Neuronal stem cell (in vitro differentiated cells): ENCODE results near the gene TCF7L1.
A peak's percentile ranks its signal among the peaks of the same experiment; 100 is the strongest.

Experiments
- DNase-seq: peaks from one replicate; pipeline ENCODE4 v3.0.0-alpha.2; 2013; ENCODE audit warnings: low spot score
- H2AFZ ChIP-seq: one replicate; pipeline ENCODE4 v1.6.1; 2013; ENCODE audit warnings: mild to moderate bottlenecking, low read length, inconsistent platforms
- H2AK5ac ChIP-seq: 2 replicates; pipeline ENCODE4 v1.6.1; 2013; ENCODE audit warnings: low read depth, mild to moderate bottlenecking, inconsistent platforms, low read length, moderate library complexity, mixed read lengths
- H2BK120ac ChIP-seq: 2 replicates; pipeline ENCODE4 v1.6.1; 2013; ENCODE audit warnings: low read depth, mild to moderate bottlenecking, inconsistent platforms, low read length, moderate library complexity, mixed read lengths
- H2BK12ac ChIP-seq: one replicate; pipeline ENCODE4 v1.6.1; 2013; ENCODE audit warnings: low read length, inconsistent platforms
- H2BK15ac ChIP-seq: 2 replicates; pipeline ENCODE4 v1.6.1; 2013; ENCODE audit warnings: mild to moderate bottlenecking, low read length, inconsistent platforms, mixed read lengths
- H2BK5ac ChIP-seq: one replicate; pipeline ENCODE4 v1.6.1; 2013; ENCODE audit warnings: inconsistent platforms, mild to moderate bottlenecking, low read length, moderate library complexity
- H3K14ac ChIP-seq: one replicate; pipeline ENCODE4 v1.6.1; 2013; ENCODE audit warnings: low read length, inconsistent platforms
- H3K18ac ChIP-seq: 2 replicates; pipeline ENCODE4 v1.6.1; 2013; ENCODE audit warnings: low read length, inconsistent platforms
- H3K23ac ChIP-seq: 2 replicates; pipeline ENCODE4 v1.6.1; 2013; ENCODE audit warnings: low read depth, mild to moderate bottlenecking, mixed read lengths, low read length, inconsistent platforms; ENCODE audit not compliant: poor library complexity
- H3K27ac ChIP-seq: replicated peaks from 3 replicates; pipeline ENCODE4 v1.5.1; 2013; ENCODE audit warnings: low read length, inconsistent platforms
- H3K27me3 ChIP-seq, 3 experiments: 2 replicates each; pipeline ENCODE4 v1.6.1; 2013; ENCODE audit warnings: low read length in 3 of 3, mild to moderate bottlenecking in 2 of 3, inconsistent platforms in 1 of 3, low read depth in 1 of 3, mixed read lengths in 1 of 3, moderate library complexity in 1 of 3; ENCODE audit not compliant: control insufficient read depth in 3 of 3, insufficient read depth in 3 of 3
- H3K36me3 ChIP-seq, 2 donors: replicated peaks in 1 of 2; 2 replicates each; pipeline ENCODE4 v1.6.1; 2013; ENCODE audit warnings: low read length in 2 of 2; ENCODE audit not compliant: control insufficient read depth in 2 of 2, insufficient read depth in 2 of 2
- H3K4ac ChIP-seq: 2 replicates; pipeline ENCODE4 v1.6.1; 2013; ENCODE audit warnings: inconsistent platforms, mild to moderate bottlenecking, low read length, moderate library complexity
- H3K4me1 ChIP-seq, 2 donors: 1 replicate in 1 of 2; 2 replicates in 1 of 2; pipeline ENCODE4 v1.6.1; 2013; ENCODE audit warnings: low read length in 2 of 2, low read depth in 1 of 2; ENCODE audit not compliant: control insufficient read depth in 2 of 2, insufficient read depth in 1 of 2
- H3K4me2 ChIP-seq: one replicate; pipeline ENCODE4 v1.6.1; 2013; ENCODE audit warnings: mild to moderate bottlenecking, low read length, inconsistent platforms; ENCODE audit not compliant: insufficient read depth, poor library complexity, severe bottlenecking
- H3K4me3 ChIP-seq, 2 donors: 2 replicates each; pipeline ENCODE4 v1.5.1; 2013; ENCODE audit warnings: low read length in 2 of 2, mild to moderate bottlenecking in 2 of 2, inconsistent platforms in 1 of 2, moderate library complexity in 1 of 2
- H3K79me1 ChIP-seq: one replicate; pipeline ENCODE4 v1.6.1; 2013; ENCODE audit warnings: low read depth, mild to moderate bottlenecking, inconsistent platforms, low read length, moderate library complexity
- H3K9ac ChIP-seq: one replicate; pipeline ENCODE4 v1.6.1; 2013; ENCODE audit warnings: mild to moderate bottlenecking, low read depth, low read length, inconsistent platforms; ENCODE audit not compliant: poor library complexity
- H3K9me3 ChIP-seq, 2 donors: replicated peaks in 1 of 2; 2 replicates each; pipeline versions ENCODE3 to v1.6.1; 2013; ENCODE audit warnings: low read length in 2 of 2, mild to moderate bottlenecking in 2 of 2, inconsistent platforms in 1 of 2, low read depth in 1 of 2, mixed read lengths in 1 of 2, moderate library complexity in 1 of 2; ENCODE audit not compliant: control insufficient read depth in 2 of 2, insufficient read depth in 1 of 2
- H4K8ac ChIP-seq: one replicate; pipeline ENCODE4 v1.6.1; 2013; ENCODE audit warnings: low read depth, mild to moderate bottlenecking, inconsistent platforms, low read length, moderate library complexity
- H4K91ac ChIP-seq: one replicate; pipeline ENCODE4 v1.6.1; 2013; ENCODE audit warnings: low read length, low read depth, mild to moderate bottlenecking, inconsistent platforms; ENCODE audit not compliant: poor library complexity
- WGBS, 2 donors: extraction: QIAGEN DNeasy Blood & Tissue Kit; methylation state at CpG; one replicate each; pipeline ENCODE4 v1.1.7; 2013; ENCODE audit warnings: missing lambda C conversion rate in 2 of 2, mixed read lengths in 1 of 2; ENCODE audit not compliant: insufficient read length in 2 of 2, insufficient replicate concordance in 1 of 2; ENCODE audit errors: extremely low coverage in 2 of 2; 5-methylcytosine and 5-hydroxymethylcytosine counted together

Gene TCF7L1

DNA sequence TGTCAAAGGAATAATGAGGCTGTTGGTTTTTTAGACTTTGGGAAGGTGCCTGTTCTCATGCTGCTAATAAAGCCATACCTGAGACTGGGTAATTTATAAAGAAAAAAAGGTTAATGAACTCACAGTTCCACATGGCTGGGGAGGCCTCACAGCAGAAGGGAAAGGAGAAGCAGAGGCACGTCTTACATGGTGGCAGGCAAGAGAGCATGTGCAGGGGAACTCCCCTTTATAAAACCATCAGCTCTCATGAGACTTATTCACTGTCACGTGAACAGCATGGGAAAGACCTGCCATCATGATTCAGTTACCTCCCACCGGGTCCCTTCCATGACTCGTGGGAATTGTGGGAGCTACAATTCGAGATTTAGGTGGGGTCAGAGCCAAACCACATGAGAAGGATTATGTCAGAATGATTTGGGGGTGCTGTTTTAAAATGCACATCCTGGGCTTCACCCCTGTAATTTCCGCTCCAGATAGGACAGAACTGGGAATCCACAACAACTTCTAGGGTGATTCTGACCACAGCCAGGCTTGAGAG, 37.8 kb downstream of the TCF7L1 start:
- no peak overlapping the region for H2BK15ac ChIP-seq
- H3K9ac ChIP-seq: no peak overlapping the region
- H3K14ac ChIP-seq: no peak overlapping the region
- WGBS, 2 donors: no CpG with 5 or more reads among the region's 6 CpGs
- H2BK5ac ChIP-seq: no peak overlapping the region
- no peak overlapping the region for H4K91ac ChIP-seq
- H3K4ac ChIP-seq: no peak overlapping the region
- H3K36me3 ChIP-seq: peaks cover 0 to 9% of the 10 kb centered on the region in 2 donors
- H2BK120ac ChIP-seq: no peak overlapping the region
- no peak overlapping the region for H2AK5ac ChIP-seq
- no peak overlapping the region for H3K18ac ChIP-seq
- H3K9me3 ChIP-seq: no peaks in the 10 kb centered on the region
- no peak overlapping the region for H3K4me2 ChIP-seq
- no peaks in the 10 kb centered on the region for H3K79me1 ChIP-seq
- H3K27ac ChIP-seq: no peak overlapping the region
- DNase-seq: no peak
- H3K27me3 ChIP-seq: no peaks in the 10 kb centered on the region
- peaks cover 14 to 17% of the 10 kb centered on the region in 2 donors for H3K4me1 ChIP-seq
- H2AFZ ChIP-seq: no peak overlapping the region
- H2BK12ac ChIP-seq: no peak overlapping the region
- no peak overlapping the region for H3K23ac ChIP-seq
- H4K8ac ChIP-seq: no peak overlapping the region
- H3K4me3 ChIP-seq: no peak overlapping the region

DNA sequence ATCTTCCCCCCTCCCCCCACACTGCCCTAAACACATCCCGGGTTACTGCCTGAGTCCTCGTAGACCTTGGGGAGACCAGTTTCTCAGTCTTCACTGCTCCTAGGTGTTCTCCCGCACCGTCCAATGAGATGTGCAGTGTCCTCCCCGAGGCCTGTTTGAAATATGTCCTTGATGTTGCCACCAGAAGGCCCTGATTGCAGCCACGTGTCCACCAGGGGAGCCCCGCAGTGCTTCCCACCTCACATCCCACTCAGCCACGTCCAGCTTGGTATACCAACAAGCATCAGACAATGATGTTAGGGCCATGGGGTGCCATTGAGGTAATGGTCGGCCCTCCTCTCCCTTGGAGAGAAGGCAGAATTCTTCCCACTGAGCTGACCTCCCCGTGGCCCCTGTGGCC, 38.7 kb downstream of the TCF7L1 start:
- no CpG with 5 or more reads among the region's 10 CpGs for WGBS, 2 donors
- no peak overlapping the region for H2AK5ac ChIP-seq
- no peaks in the 10 kb centered on the region for H3K27me3 ChIP-seq

DNA sequence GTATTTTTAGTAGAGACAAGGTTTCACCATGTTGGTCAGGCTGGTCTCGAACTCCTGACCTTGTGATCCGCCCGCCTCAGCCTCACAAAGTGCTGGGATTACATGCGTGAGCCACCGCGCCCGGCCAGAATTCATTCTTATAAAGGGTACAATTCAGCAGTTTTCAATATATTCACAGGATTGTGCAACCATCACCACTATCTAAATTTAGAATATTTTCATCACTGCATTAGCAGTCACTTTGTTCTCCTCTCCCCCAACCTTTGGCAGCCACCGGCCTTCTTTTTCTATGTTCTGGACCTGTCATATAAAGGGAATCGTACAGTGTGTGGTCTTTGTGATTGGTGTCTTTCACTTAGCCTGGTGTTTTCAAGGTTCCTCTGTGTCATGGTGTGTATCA, 40.7 kb downstream of the TCF7L1 start:
- H3K4me2 ChIP-seq: no peak overlapping the region
- H2BK5ac ChIP-seq: no peak overlapping the region
- no peak overlapping the region for H3K18ac ChIP-seq
- no peak overlapping the region for H4K8ac ChIP-seq
- no peak overlapping the region for H2BK120ac ChIP-seq
- H3K9me3 ChIP-seq: no peaks in the 10 kb centered on the region
- no peak overlapping the region for H2AK5ac ChIP-seq
- no peak overlapping the region for H3K27ac ChIP-seq
- no peaks in the 10 kb centered on the region for H3K27me3 ChIP-seq
- no CpG with 5 or more reads among the region's 9 CpGs for WGBS, 2 donors
- H3K4ac ChIP-seq: no peak overlapping the region
- H3K23ac ChIP-seq: no peak overlapping the region
- H3K4me3 ChIP-seq: no peak overlapping the region
- peaks cover 15 to 24% of the 10 kb centered on the region in 2 donors for H3K4me1 ChIP-seq
- H3K79me1 ChIP-seq: peaks cover 2% of the 10 kb centered on the region
- H2BK15ac ChIP-seq: no peak overlapping the region
- no peak overlapping the region for H3K9ac ChIP-seq
- H2BK12ac ChIP-seq: no peak overlapping the region
- H4K91ac ChIP-seq: no peak overlapping the region
- no peak overlapping the region for H2AFZ ChIP-seq
- no peak for DNase-seq
- H3K36me3 ChIP-seq: peaks cover 0 to 2% of the 10 kb centered on the region in 2 donors
- no peak overlapping the region for H3K14ac ChIP-seq

More for the DNA sequence above, 38.7 kb downstream of the TCF7L1 start:
- no peak overlapping the region for H2BK5ac ChIP-seq
- H3K79me1 ChIP-seq: peaks cover 2% of the 10 kb centered on the region
- no peak overlapping the region for H2BK12ac ChIP-seq
- H3K4ac ChIP-seq: no peak overlapping the region
- H3K18ac ChIP-seq: peak overlapping the region; percentile 44
- no peak for DNase-seq
- H4K8ac ChIP-seq: no peak overlapping the region
- H4K91ac ChIP-seq: no peak overlapping the region
- no peak overlapping the region for H3K4me2 ChIP-seq
- H3K4me3 ChIP-seq: no peak overlapping the region
- no peak overlapping the region for H2AFZ ChIP-seq
- peaks cover 15 to 19% of the 10 kb centered on the region in 2 donors for H3K4me1 ChIP-seq
- H3K14ac ChIP-seq: no peak overlapping the region
- no peak overlapping the region for H2BK15ac ChIP-seq
- H3K9me3 ChIP-seq: no peaks in the 10 kb centered on the region
- no peak overlapping the region for H3K9ac ChIP-seq
- H3K23ac ChIP-seq: no peak overlapping the region
- no peak overlapping the region for H3K27ac ChIP-seq
- H2BK120ac ChIP-seq: no peak overlapping the region
- H3K36me3 ChIP-seq: peaks cover 0 to 9% of the 10 kb centered on the region in 2 donors

DNA sequence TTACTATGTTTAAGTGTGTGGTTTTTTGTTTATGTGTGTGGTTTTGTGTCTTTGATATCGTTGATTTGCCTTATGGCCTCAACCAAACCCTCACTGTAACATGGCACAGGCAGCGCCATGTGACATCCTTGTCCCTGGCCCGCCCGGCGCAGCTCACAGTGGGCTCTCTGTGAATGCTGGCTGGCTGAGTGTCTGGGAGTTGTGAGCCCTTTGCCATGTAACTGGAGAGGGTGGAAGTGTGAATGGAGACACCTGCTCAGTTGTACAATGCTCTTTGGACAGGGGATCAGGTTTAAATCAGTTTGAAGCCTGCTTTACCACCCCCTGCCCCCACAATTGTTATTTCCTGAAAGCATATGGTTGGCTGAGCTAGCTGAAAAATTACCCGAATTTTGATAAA, 41.8 kb downstream of the TCF7L1 start:
- no CpG with 5 or more reads among the region's 6 CpGs for WGBS, 2 donors
- Histone ChIP-seq H3K9ac (no peak overlapping the region), H3K23ac (no peak overlapping the region), H3K27ac (peak overlapping the region; percentile 64), H4K91ac (no peak overlapping the region), H3K18ac (no peak overlapping the region), H3K4me2 (peak overlapping the region; percentile 23), H3K4me3 (no peak overlapping the region), H2AK5ac (no peak overlapping the region), H3K36me3 (peaks cover 0 to 2% of the 10 kb centered on the region in 2 donors), H2BK5ac (no peak overlapping the region), H3K4ac (no peak overlapping the region), H3K79me1 (peaks cover 2% of the 10 kb centered on the region), H2AFZ (no peak overlapping the region), H4K8ac (no peak overlapping the region), H3K4me1 (peaks cover 15 to 32% of the 10 kb centered on the region in 2 donors), H3K14ac (no peak overlapping the region), H3K27me3 (no peaks in the 10 kb centered on the region), H2BK15ac (no peak overlapping the region), H2BK12ac (no peak overlapping the region), H2BK120ac (no peak overlapping the region), H3K9me3 (no peaks in the 10 kb centered on the region)
- DNase-seq: no peak
